K562 (cell line): Measurements from ENCODE around the gene AMIGO3. TPM values are rescaled to one million over a fixed set of nuclear protein-coding genes. Genes with fewer than 3 reads are reported as not detected.

Experiments used
- ATAC-seq: fragments of 200-7000 bp; cut with Tn5 transposase; 3 replicates; pipeline ENCODE4 v1.9.1; 2020; ENCODE audit warnings: moderate library complexity
- BruUV-seq: library from RNA; stranded (reverse); fragments of 400-500 nt; replicated peaks from 2 replicates; lab custom pipeline; 2021; lab: Mats Ljungman, UMichigan
- CTCF ChIA-PET: fragments of 300-600 bp; formaldehyde crosslinking; extraction: SDS; loops from one replicate; lab custom pipeline; 2021; ENCODE audit warnings: low intra/inter-chr PET ratio; lab: Yijun Ruan, JAX
- POLR2A ChIA-PET: fragments of 300-600, 350-650 bp; sonication (Branson Sonifier 250); formaldehyde crosslinking; extraction: SDS; loops from one replicate; lab custom pipeline; 2021; ENCODE audit warnings: antibody characterized with exemption, inconsistent platforms; lab: Yijun Ruan, JAX
- DNase-seq, 4 experiments: peaks; one replicate each; pipeline versions ENCODE4 v3.0.0 to v3.0.0-alpha.2; 2011 to 2018; ENCODE audit warnings: low spot score in 3 of 4, mixed read lengths in 3 of 4; ENCODE audit errors: extremely low read depth in 1 of 4
- FAIRE-seq: peaks from 2 replicates; lab custom pipeline; 2011; peaks lifted over from hg19 to GRCh38; lab: Jason Lieb, UNC
- H2AFZ ChIP-seq: 2 replicates; pipeline ENCODE4 v1.6.0; 2011; ENCODE audit warnings: low read depth, low read length, control low read depth, inconsistent platforms
- H3K27ac ChIP-seq: fragments of 200-600 bp; 3 replicates; pipeline ENCODE4 v1.8.0; 2011; ENCODE audit warnings: low read depth, mild to moderate bottlenecking, control low read depth, inconsistent platforms, low read length, moderate library complexity, mixed read lengths; ENCODE audit errors: extremely low read depth
- H3K27me3 ChIP-seq, 2 experiments: fragments of 300-600 bp in 1 of 2; 2 replicates in 1 of 2; 3 replicates in 1 of 2; pipeline versions ENCODE4 v1.6.0 to v1.8.0; 2011; ENCODE audit warnings: inconsistent platforms in 2 of 2, low read length in 2 of 2, mild to moderate bottlenecking in 1 of 2, mixed read lengths in 1 of 2, moderate library complexity in 1 of 2; ENCODE audit not compliant: control insufficient read depth in 2 of 2, insufficient read depth in 2 of 2
- H3K36me3 ChIP-seq: fragments of 300-600 bp; 3 replicates; pipeline ENCODE4 v1.8.0; 2011; ENCODE audit warnings: mild to moderate bottlenecking, low read length, inconsistent platforms; ENCODE audit not compliant: control insufficient read depth, insufficient read depth
- H3K4me1 ChIP-seq, 2 experiments: fragments of 200-600 bp in 1 of 2; replicated peaks in 1 of 2; 2 replicates in 1 of 2; 3 replicates in 1 of 2; pipeline versions ENCODE4 v1.5.1 to v1.8.0; 2011; ENCODE audit warnings: inconsistent platforms in 2 of 2, low read length in 2 of 2, mild to moderate bottlenecking in 1 of 2, mixed read lengths in 1 of 2, moderate library complexity in 1 of 2; ENCODE audit not compliant: control insufficient read depth in 2 of 2, insufficient read depth in 2 of 2
- H3K4me2 ChIP-seq: 2 replicates; pipeline ENCODE4 v1.6.1; 2011; ENCODE audit warnings: low read length, control low read depth, inconsistent platforms, mixed read lengths; ENCODE audit not compliant: insufficient read depth
- H3K4me3 ChIP-seq: fragments of 200-600 bp; sonication (generic), shearing (Covaris generic); 2 replicates; pipeline ENCODE4 v1.5.1; 2016; ENCODE audit warnings: control low read depth, inconsistent platforms
- H3K79me2 ChIP-seq: fragments of 200-600 bp; 3 replicates; pipeline ENCODE4 v1.8.0; 2011; ENCODE audit warnings: low read length, inconsistent platforms; ENCODE audit not compliant: control insufficient read depth, insufficient read depth
- H3K9ac ChIP-seq, 2 experiments: 2 replicates each; pipeline versions ENCODE4 v1.6.0 to v1.6.1; 2011; ENCODE audit warnings: low read depth in 2 of 2, low read length in 2 of 2, control low read depth in 1 of 2, inconsistent platforms in 1 of 2, mild to moderate bottlenecking in 1 of 2, mixed read lengths in 1 of 2; ENCODE audit not compliant: insufficient read depth in 1 of 2
- H3K9me1 ChIP-seq: one replicate; pipeline ENCODE4 v1.6.0; 2011; ENCODE audit warnings: inconsistent platforms, mild to moderate bottlenecking, low read length, moderate library complexity; ENCODE audit not compliant: control insufficient read depth, insufficient read depth
- H3K9me3 ChIP-seq: replicated peaks from 2 replicates; pipeline ENCODE4 v1.5.1; 2011; ENCODE audit warnings: low read depth, low read length, inconsistent platforms; ENCODE audit not compliant: control insufficient read depth, insufficient read depth
- H4K20me1 ChIP-seq: replicated peaks from 2 replicates; pipeline ENCODE4 v1.6.1; 2011; ENCODE audit warnings: low read length, inconsistent platforms, mixed read lengths; ENCODE audit not compliant: control insufficient read depth, insufficient read depth
- CTCF ChIP-seq, 3 experiments: IDR thresholded peaks in 2 of 3; conservative IDR thresholded peaks in 1 of 3; 2 replicates each; pipeline ENCODE4 v1.5.1; 2011 to 2012; ENCODE audit warnings: low read length in 3 of 3, mild to moderate bottlenecking in 3 of 3, control low read depth in 2 of 3, improper control_type of control experiment in 1 of 3, inconsistent platforms in 1 of 3, low read depth in 1 of 3, mixed read lengths in 1 of 3, moderate library complexity in 1 of 3; ENCODE audit not compliant: insufficient read depth in 2 of 3
- FOXP1 ChIP-seq: sonication (generic); formaldehyde crosslinking; IDR thresholded peaks from 2 replicates; pipeline ENCODE4 v1.8.0; 2022; ENCODE audit warnings: mild to moderate bottlenecking, missing genetic modification reagents
- POLR2G ChIP-seq: fragments of 200-400 bp; formaldehyde crosslinking; IDR thresholded peaks from 2 replicates; pipeline ENCODE4 v1.6.1; 2017; ENCODE audit warnings: low read depth, mild to moderate bottlenecking, antibody characterized with exemption, low read length, moderate library complexity
- REST ChIP-seq, 2 experiments: fragments of 450-650 bp; formaldehyde crosslinking in 1 of 2; IDR thresholded peaks; 2 replicates each; pipeline versions ENCODE4 v1.4.0 to v1.6.1; 2014 to 2020; ENCODE audit warnings: mild to moderate bottlenecking in 2 of 2, borderline replicate concordance in 1 of 2, low read depth in 1 of 2
- SIX5 ChIP-seq, 2 experiments: IDR thresholded peaks; 2 replicates each; pipeline ENCODE4 v1.6.1; 2011; ENCODE audit warnings: low read length in 2 of 2, borderline replicate concordance in 1 of 2, low read depth in 1 of 2, mild to moderate bottlenecking in 1 of 2, moderate library complexity in 1 of 2; ENCODE audit not compliant: insufficient read depth in 1 of 2
- SRSF1 ChIP-seq: fragments of 200-400 bp; formaldehyde crosslinking; IDR thresholded peaks from 2 replicates; pipeline ENCODE4 v1.6.1; 2017; ENCODE audit warnings: mild to moderate bottlenecking, low read depth, low read length, moderate library complexity
- STAG1 ChIP-seq: sonication (generic); formaldehyde crosslinking; IDR thresholded peaks from 2 replicates; pipeline ENCODE4 v1.5.0; 2020; ENCODE audit warnings: missing genetic modification reagents, borderline replicate concordance
- TAL1 ChIP-seq: fragments of 450-650 bp; IDR thresholded peaks from 2 replicates; pipeline ENCODE4 v1.6.1; 2016; ENCODE audit warnings: mild to moderate bottlenecking
- TFAP4 ChIP-seq: sonication (generic); formaldehyde crosslinking; IDR thresholded peaks from 2 replicates; pipeline ENCODE4 v1.8.0; 2022; ENCODE audit warnings: missing genetic modification reagents, mild to moderate bottlenecking, moderate library complexity, borderline replicate concordance
- WGBS: fragments of 100-300 bp; shearing (Covaris generic); methylation state at CpG from one replicate; pipeline ENCODE4 v1.1.6; 2016; ENCODE audit warnings: low coverage, mixed read lengths; ENCODE audit not compliant: insufficient coverage; ENCODE audit errors: missing lambda C conversion rate; 5-methylcytosine and 5-hydroxymethylcytosine counted together
- in situ Hi-C: fragments of 300-500 bp; cut with MboI; formaldehyde crosslinking; loops from 4 replicates; pipeline ENCODE4 v1.15.0; 2018; ENCODE audit warnings: inconsistent platforms, mixed read lengths
- intact Hi-C: fragments of 100-400 bp; cut with micrococcal nuclease; formaldehyde crosslinking; loops from 2 replicates; pipeline ENCODE4 v1.14.2; 2022
- polyA plus RNA-seq, 8 experiments: library from polyadenylated mRNA; depleted of rRNA in 4 of 8; stranded (reverse) in 5 of 8; unstranded in 3 of 8; fragments of >200 nt; fragmentation: Nextera tagmentation in 2 of 8; fragmentation: Illumina TruSeq in 1 of 8; extraction: Ambion mirVana in 2 of 8; extraction: Trizol in 1 of 8; gene quantifications; 2 replicates each; pipeline versions ENCODE4 v1.2.1 to v1.2.3, GENCODE V29; 2011 to 2014; ENCODE audit warnings: inconsistent platforms in 1 of 8, missing spikeins in 1 of 8
- total RNA-seq, 7 experiments: library from RNA; depleted of rRNA in 6 of 7; stranded (reverse); fragments of >200 nt in 6 of 7; fragmentation: Illumina TruSeq in 2 of 7; extraction: Trizol in 2 of 7; gene quantifications; 2 replicates each; pipeline versions ENCODE4 v1.2.1 to v1.2.3, GENCODE V29; 2011 to 2021; ENCODE audit warnings: low replicate concordance in 1 of 7

AMIGO3 gene
- total and polyA plus RNA-seq, 9 of the 15 experiments (the other 6 are each of a cell fraction or from before 2014, with no cell fraction given): 0.13 to 2.8 (median 0.44) TPM; not detected in 4

- H2AFZ ChIP-seq: no peak overlapping the region
- no peaks in the 10 kb centered on the region for H3K9me1 ChIP-seq
- WGBS: 83% methylated on average over 2 of the region's 14 CpGs
- CTCF ChIA-PET: interaction anchor here (0.5 to 1.6 kb wide), 3 partner anchors 136 to 300 kb away, joined by 3 to 16 read pairs (median 7); no protein-coding TSS in a partner anchor
- POLR2A ChIA-PET: interaction anchor here (1.6 kb wide), 1 partner anchor 9 kb away, joined by 5 read pairs; no protein-coding TSS in a partner anchor
- no peaks in the 10 kb centered on the region for H4K20me1 ChIP-seq
- no TSS peak for BruUV-seq
- peaks cover 80% of the 10 kb centered on the region; the same call in 2 of the 3 replicates for H3K36me3 ChIP-seq
- no peaks in the 10 kb centered on the region for H3K9me3 ChIP-seq
- H3K9ac ChIP-seq: no peak overlapping the region
- in situ Hi-C loops (loop anchor here (5.0 kb wide), 1 partner anchor 139 kb away; no protein-coding TSS in a partner anchor), intact Hi-C loops (loop anchor here (1.0 to 5.0 kb wide), 2 partner anchors 136 to 204 kb away; no protein-coding TSS in a partner anchor)
- FAIRE-seq (no peak), ATAC-seq (peak; percentile 95), DNase-seq (peak; percentile 60 to 71 (median 64))
- H3K4me3 ChIP-seq: no peak overlapping the region
- H3K4me1 ChIP-seq: peaks cover 0 to 10% of the 10 kb centered on the region in 2 experiments; a peak in 2 of 5 replicates
- H3K79me2 ChIP-seq: no peaks in the 10 kb centered on the region
- no peak overlapping the region for H3K4me2 ChIP-seq
- no peaks in the 10 kb centered on the region for H3K27me3 ChIP-seq
- no peak overlapping the region for H3K27ac ChIP-seq
- TF ChIP-seq FOXP1 (CRISPR knock-in tag) (peak; percentile 34; the same call in 1 of the 2 replicates), CTCF (IDR thresholded peaks at IDR 0.05 in 2 of 3, conservative IDR thresholded peaks at IDR 0.05 in 1 of 3; ENCODE audit: insufficient read depth in 2 of 3, low read depth in 1 of 3, low read length in 3 of 3) (peak; percentile 71 to 76 (median 72)), SRSF1 (no peak), POLR2G (0 out of 2 replicates have a peak, but pooled peaks have one; percentile 28), TFAP4 (CRISPR knock-in tag) (no peak), REST (IDR thresholded peaks at IDR 0.05; ENCODE audit: borderline replicate concordance) (peak; percentile 62; the same call in 1 of the 2 replicates), REST (CRISPR knock-in tag; IDR thresholded peaks at IDR 0.05; ENCODE audit: low read depth) (no peak), TAL1 (no peak), STAG1 (CRISPR knock-in tag) (peak; percentile 84; the same call in 1 of the 2 replicates), SIX5 (IDR thresholded peaks at IDR 0.05; ENCODE audit: borderline replicate concordance in 1 of 2, insufficient read depth in 1 of 2, low read depth in 1 of 2, low read length in 2 of 2) (no peak)
These were observed 16.0 kb downstream of the AMIGO3 start for GRCh38 chr3:49703443-49703927.
